ENCODE data around the gene BMX. TPM values are rescaled to one million over a fixed set of nuclear protein-coding genes. Genes with fewer than 3 reads are reported as not detected.
A peak's percentile ranks its signal among the peaks of the same experiment; 100 is the strongest.

The BMX gene
- total and polyA plus RNA-seq, 9 of the 15 experiments (the other 6 are each of a cell fraction or from before 2014, with no cell fraction given), result 0.45 to 4.2 (median 1.8) TPM

GRCh38 chrX:15515931-15516330 is 15.3 kb downstream of the BMX start (continued):
- no peak for TF ChIP-seq EWSR1 (IDR thresholded peaks at IDR 0.05; ENCODE audit: borderline replicate concordance, low read depth, partially characterized antibody)
- TF ChIP-seq SPI1 (IDR thresholded peaks at IDR 0.05; ENCODE audit: borderline replicate concordance, low read depth, low read length), result no peak
- TF ChIP-seq JUN (IDR thresholded peaks at IDR 0.05; ENCODE audit: borderline replicate concordance, low read depth, low read length), result peak; percentile 22; the same call in 1 of the 2 replicates
- no peak for TF ChIP-seq JUN (CRISPR knock-in tag; IDR thresholded peaks at IDR 0.05; ENCODE audit: borderline replicate concordance)
- TF ChIP-seq, protein P1, sequence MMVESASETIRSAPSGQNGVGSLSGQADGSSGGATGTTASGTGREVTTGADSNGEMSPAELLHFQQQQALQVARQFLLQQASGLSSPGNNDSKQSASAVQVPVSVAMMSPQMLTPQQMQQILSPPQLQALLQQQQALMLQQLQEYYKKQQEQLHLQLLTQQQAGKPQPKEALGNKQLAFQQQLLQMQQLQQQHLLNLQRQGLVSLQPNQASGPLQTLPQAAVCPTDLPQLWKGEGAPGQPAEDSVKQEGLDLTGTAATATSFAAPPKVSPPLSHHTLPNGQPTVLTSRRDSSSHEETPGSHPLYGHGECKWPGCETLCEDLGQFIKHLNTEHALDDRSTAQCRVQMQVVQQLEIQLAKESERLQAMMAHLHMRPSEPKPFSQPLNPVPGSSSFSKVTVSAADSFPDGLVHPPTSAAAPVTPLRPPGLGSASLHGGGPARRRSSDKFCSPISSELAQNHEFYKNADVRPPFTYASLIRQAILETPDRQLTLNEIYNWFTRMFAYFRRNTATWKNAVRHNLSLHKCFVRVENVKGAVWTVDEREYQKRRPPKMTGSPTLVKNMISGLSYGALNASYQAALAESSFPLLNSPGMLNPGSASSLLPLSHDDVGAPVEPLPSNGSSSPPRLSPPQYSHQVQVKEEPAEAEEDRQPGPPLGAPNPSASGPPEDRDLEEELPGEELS (CRISPR knock-in tag; IDR thresholded peaks at IDR 0.05; ENCODE audit: borderline replicate concordance), result no peak
- TF ChIP-seq ZNF12 (CRISPR knock-in tag; IDR thresholded peaks at IDR 0.05), result no peak
- peak; percentile 88 for TF ChIP-seq SMARCE1 (IDR thresholded peaks at IDR 0.05)
- TF ChIP-seq SMAD3 (CRISPR knock-in tag; conservative IDR thresholded peaks at IDR 0.05), result no peak

DNA sequence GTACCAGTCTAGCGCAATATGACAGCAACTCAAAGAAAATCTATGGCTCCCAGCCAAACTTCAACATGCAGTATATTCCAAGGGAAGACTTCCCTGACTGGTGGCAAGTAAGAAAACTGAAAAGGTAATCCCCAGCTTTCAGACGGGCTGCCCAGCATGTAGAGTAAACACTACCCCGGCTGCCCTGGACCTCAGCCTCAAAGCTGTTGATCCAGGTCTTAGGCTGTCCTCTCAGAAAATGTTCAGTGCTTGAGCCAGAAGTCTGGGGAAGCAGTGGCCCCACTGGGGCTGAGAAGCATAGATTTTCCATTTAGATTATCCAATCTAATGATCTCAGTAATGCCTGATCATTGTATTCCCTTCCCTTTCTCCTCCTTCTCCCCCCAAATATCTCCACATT is 21.9 kb downstream of the BMX start:
- DNase-seq (ENCODE audit: extremely low read depth in 1 of 4, low spot score in 3 of 4) (no peak), ATAC-seq (peak; percentile 66), FAIRE-seq (no peak)
- no peaks in the 10 kb centered on the region for H3K27me3 ChIP-seq (ENCODE audit: control insufficient read depth in 2 of 2, insufficient read depth in 2 of 2, low read length in 2 of 2)
- TF ChIP-seq SP1 (CRISPR knock-in tag; IDR thresholded peaks at IDR 0.05), result no peak
- 0 out of 2 replicates have a peak, but pooled peaks have one; percentile 18 for TF ChIP-seq DMBX1 (CRISPR knock-in tag; IDR thresholded peaks at IDR 0.05; ENCODE audit: borderline replicate concordance)
- TF ChIP-seq DEAF1 (CRISPR knock-in tag; IDR thresholded peaks at IDR 0.05), result no peak
- TF ChIP-seq NFIC (IDR thresholded peaks at IDR 0.05), result peak; percentile 54
- H3K9me3 ChIP-seq (replicated peaks; ENCODE audit: control insufficient read depth, insufficient read depth, low read depth, low read length), result no peaks in the 10 kb centered on the region
- no peaks in the 10 kb centered on the region for H4K20me1 ChIP-seq (replicated peaks; ENCODE audit: control insufficient read depth, insufficient read depth, low read length)
- BruUV-seq (replicated peaks), result no TSS peak
- H3K36me3 ChIP-seq (ENCODE audit: control insufficient read depth, insufficient read depth, low read length), result no peaks in the 10 kb centered on the region
- H3K9me1 ChIP-seq (ENCODE audit: control insufficient read depth, insufficient read depth, low read length), result no peaks in the 10 kb centered on the region
- peak overlapping the region; percentile 70 for H2AFZ ChIP-seq (ENCODE audit: low read depth, low read length)
- ChIA-PET CTCF (ENCODE audit: low intra/inter-chr PET ratio) (no interaction called here), POLR2A (interaction anchor here (0.6 to 0.9 kb wide), 2 partner anchors 16 to 1483 kb away, joined by 3 read pairs; no protein-coding TSS in a partner anchor)
- peaks cover 0 to 8% of the 10 kb centered on the region in 2 experiments; a peak in 3 of 5 replicates for H3K4me1 ChIP-seq (replicated peaks in 1 of 2; ENCODE audit: control insufficient read depth in 2 of 2, insufficient read depth in 2 of 2, low read length in 2 of 2)
- in situ Hi-C loops (cut with MboI), result no loop called here
- intact Hi-C loops (cut with micrococcal nuclease), result no loop called here
- no peak overlapping the region for H3K27ac ChIP-seq (ENCODE audit: extremely low read depth, low read depth, low read length)
- 38% methylated on average over 3 of the region's 3 CpGs for WGBS (ENCODE audit: insufficient coverage, low coverage, missing lambda C conversion rate)
- H3K4me3 ChIP-seq, result no peak overlapping the region
- H3K79me2 ChIP-seq (ENCODE audit: control insufficient read depth, insufficient read depth, low read length), result no peaks in the 10 kb centered on the region
- no peak overlapping the region for H3K9ac ChIP-seq (ENCODE audit: insufficient read depth in 1 of 2, low read depth in 2 of 2, low read length in 2 of 2)
- H3K4me2 ChIP-seq (ENCODE audit: insufficient read depth, low read length), result no peak overlapping the region
